Mammary epithelial cell (primary cell): ENCODE measurements around the gene NSMCE1.

Experiments
- EZH2 ChIP-seq: IDR thresholded peaks from 2 replicates; pipeline ENCODE4 v1.6.1; 2012; ENCODE audit warnings: low read length, inconsistent platforms, borderline replicate concordance
- TF ChIP-seq, protein P1 (sequence below), 2 donors: IDR thresholded peaks in 1 of 2; conservative IDR thresholded peaks in 1 of 2; 2 replicates each; pipeline ENCODE4 v1.5.1; 2011 to 2012; ENCODE audit warnings: inconsistent platforms in 2 of 2, low read length in 2 of 2, mild to moderate bottlenecking in 2 of 2, control low read depth in 1 of 2, low read depth in 1 of 2; ENCODE audit not compliant: insufficient read depth in 1 of 2; ENCODE audit errors: extremely low read depth in 1 of 2

DNA sequence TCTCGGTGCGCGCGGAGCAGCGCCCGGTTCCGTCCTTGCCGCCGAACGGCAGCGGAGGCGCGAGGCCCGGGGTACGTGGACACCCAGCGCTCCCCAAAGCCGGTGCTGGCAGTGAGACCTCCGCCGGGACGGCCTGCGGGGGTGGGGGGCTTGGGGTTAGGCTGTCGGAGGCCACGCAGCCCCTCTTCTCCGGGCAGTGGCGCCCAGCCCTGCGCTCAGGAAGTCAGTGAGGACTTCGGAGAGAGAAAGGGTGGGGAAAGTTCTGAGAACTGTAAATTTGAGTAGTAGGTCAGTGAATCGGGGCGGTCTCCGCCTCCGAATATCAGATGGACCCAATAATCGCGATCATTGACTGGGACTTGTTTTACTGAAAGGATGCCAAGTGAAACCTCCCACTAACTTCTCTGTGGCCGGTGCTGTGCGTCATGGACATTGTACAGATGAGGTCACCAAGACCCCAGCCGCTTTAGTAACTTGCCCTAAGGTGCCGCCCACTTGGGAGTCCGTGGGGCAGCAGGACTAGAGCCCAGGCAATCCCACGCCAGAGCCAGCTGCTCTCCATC is 45.7 kb upstream of the NSMCE1 start:
- TF ChIP-seq, protein P1, sequence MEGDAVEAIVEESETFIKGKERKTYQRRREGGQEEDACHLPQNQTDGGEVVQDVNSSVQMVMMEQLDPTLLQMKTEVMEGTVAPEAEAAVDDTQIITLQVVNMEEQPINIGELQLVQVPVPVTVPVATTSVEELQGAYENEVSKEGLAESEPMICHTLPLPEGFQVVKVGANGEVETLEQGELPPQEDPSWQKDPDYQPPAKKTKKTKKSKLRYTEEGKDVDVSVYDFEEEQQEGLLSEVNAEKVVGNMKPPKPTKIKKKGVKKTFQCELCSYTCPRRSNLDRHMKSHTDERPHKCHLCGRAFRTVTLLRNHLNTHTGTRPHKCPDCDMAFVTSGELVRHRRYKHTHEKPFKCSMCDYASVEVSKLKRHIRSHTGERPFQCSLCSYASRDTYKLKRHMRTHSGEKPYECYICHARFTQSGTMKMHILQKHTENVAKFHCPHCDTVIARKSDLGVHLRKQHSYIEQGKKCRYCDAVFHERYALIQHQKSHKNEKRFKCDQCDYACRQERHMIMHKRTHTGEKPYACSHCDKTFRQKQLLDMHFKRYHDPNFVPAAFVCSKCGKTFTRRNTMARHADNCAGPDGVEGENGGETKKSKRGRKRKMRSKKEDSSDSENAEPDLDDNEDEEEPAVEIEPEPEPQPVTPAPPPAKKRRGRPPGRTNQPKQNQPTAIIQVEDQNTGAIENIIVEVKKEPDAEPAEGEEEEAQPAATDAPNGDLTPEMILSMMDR (conservative IDR thresholded peaks at IDR 0.05 in 1 of 2, IDR thresholded peaks at IDR 0.05 in 1 of 2; ENCODE audit: extremely low read depth in 1 of 2, insufficient read depth in 1 of 2, low read depth in 1 of 2, low read length in 2 of 2): no peak
- no peak for TF ChIP-seq EZH2
